ENCODE results near the gene TMEM217.

Gene TMEM217

DNA sequence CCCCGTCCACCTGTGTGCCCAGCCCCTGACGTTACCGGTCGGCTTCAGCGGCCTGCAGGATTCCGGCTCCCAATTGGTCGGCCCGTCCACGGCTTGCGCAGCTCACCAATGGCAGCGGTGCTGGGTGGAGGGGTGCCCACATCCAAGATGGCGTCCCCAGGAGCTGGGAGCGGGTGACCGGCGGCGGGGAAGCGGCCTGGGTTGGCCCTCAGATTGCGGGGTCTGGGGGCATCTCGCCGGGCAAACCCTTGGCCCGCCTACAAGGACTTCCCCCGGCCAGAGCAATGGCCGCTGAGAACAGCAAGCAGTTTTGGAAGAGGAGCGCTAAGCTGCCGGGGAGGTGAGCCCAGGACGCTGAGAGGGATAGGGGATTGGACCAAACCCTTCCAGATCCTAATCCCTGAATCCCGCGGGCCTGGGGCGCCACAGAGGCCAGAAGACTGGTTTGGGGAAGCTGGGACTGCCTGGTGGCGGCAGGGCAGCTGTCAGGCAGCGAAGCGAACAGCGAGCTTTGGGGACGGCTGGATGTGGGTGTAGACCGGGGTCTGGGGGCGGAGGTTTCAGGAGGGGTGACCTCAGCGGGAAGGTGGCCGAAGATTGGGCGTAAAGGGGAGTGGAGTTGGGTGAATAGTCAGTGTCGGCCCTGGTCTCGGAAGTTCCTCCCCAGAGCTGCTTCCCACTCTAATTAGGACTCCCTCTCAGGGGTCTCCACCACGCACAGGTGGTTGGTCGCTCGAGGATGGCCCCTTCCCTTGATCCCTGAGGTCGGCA, at the start of gene TMEM217, which contains the start of gene TBC1D22B:
TSS of gene TMEM217 (minus strand) at position 511 of the 771 bp plus-strand sequence. CDS start 39,114 bp downstream, outside the sequence.
TSS of gene TBC1D22B (plus strand) at position 139 of the 771 bp plus-strand sequence. CDS start at position 285, 146 bp downstream.
- Histone ChIP-seq H3K36me3 (ENCODE audit: control insufficient read depth in 2 of 2, insufficient read depth in 1 of 2, low read length in 2 of 2) (no peaks in the 10 kb centered on the region; a peak in 1 of 3 replicates), H3K4me3 (ENCODE audit: low read depth, low read length) (peak within 1 kb of the TSS; percentile 66), H3K27ac (ENCODE audit: extremely low read depth, low read depth, low read length) (peak within 1 kb of the TSS; percentile 85), H3K4me1 (ENCODE audit: control insufficient read depth, insufficient read depth, low read length) (peaks cover 4% of the 10 kb centered on the region; the same call in 1 of the 2 replicates), H3K9me3 (ENCODE audit: control insufficient read depth, insufficient read depth, low read depth, low read length) (no peaks in the 10 kb centered on the region)
- ChIA-PET CTCF (interaction anchor here (0.5 to 1.9 kb wide), 10 partner anchors 10 to 68 kb away, joined by 3 to 8 read pairs (median 4); no protein-coding TSS in a partner anchor), POLR2A (interaction anchor here (0.5 to 4.3 kb wide), 22 partner anchors 9 to 1942 kb away, joined by 3 to 27 read pairs (median 4); partner anchors contain the start of gene MTCH1)
- peak; percentile 92 for TF ChIP-seq ZBTB17 (tag by site-specific recombination; IDR thresholded peaks at IDR 0.05)
- no peak for TF ChIP-seq ZNF266 (tag by site-specific recombination; IDR thresholded peaks at IDR 0.05; ENCODE audit: low read depth)
- TF ChIP-seq SP2 (tag by site-specific recombination; IDR thresholded peaks at IDR 0.05), result peak; percentile 97
- peak; percentile 90 for TF ChIP-seq ZNF2 (tag by site-specific recombination; IDR thresholded peaks at IDR 0.05)
- TF ChIP-seq, protein P1, sequence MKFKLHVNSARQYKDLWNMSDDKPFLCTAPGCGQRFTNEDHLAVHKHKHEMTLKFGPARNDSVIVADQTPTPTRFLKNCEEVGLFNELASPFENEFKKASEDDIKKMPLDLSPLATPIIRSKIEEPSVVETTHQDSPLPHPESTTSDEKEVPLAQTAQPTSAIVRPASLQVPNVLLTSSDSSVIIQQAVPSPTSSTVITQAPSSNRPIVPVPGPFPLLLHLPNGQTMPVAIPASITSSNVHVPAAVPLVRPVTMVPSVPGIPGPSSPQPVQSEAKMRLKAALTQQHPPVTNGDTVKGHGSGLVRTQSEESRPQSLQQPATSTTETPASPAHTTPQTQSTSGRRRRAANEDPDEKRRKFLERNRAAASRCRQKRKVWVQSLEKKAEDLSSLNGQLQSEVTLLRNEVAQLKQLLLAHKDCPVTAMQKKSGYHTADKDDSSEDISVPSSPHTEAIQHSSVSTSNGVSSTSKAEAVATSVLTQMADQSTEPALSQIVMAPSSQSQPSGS (tag by site-specific recombination; IDR thresholded peaks at IDR 0.05; ENCODE audit: low read depth), result peak; percentile 33; the same call in 1 of the 2 replicates
- no peak for TF ChIP-seq ZNF623 (tag by site-specific recombination; IDR thresholded peaks at IDR 0.05)
- peak; percentile 53 for TF ChIP-seq ZNF341 (tag by site-specific recombination; IDR thresholded peaks at IDR 0.05; ENCODE audit: low read depth)
- TF ChIP-seq KLF10 (tag by site-specific recombination; IDR thresholded peaks at IDR 0.05), result 0 out of 2 replicates have a peak, but pooled peaks have one; percentile 23
- TF ChIP-seq, protein P2, sequence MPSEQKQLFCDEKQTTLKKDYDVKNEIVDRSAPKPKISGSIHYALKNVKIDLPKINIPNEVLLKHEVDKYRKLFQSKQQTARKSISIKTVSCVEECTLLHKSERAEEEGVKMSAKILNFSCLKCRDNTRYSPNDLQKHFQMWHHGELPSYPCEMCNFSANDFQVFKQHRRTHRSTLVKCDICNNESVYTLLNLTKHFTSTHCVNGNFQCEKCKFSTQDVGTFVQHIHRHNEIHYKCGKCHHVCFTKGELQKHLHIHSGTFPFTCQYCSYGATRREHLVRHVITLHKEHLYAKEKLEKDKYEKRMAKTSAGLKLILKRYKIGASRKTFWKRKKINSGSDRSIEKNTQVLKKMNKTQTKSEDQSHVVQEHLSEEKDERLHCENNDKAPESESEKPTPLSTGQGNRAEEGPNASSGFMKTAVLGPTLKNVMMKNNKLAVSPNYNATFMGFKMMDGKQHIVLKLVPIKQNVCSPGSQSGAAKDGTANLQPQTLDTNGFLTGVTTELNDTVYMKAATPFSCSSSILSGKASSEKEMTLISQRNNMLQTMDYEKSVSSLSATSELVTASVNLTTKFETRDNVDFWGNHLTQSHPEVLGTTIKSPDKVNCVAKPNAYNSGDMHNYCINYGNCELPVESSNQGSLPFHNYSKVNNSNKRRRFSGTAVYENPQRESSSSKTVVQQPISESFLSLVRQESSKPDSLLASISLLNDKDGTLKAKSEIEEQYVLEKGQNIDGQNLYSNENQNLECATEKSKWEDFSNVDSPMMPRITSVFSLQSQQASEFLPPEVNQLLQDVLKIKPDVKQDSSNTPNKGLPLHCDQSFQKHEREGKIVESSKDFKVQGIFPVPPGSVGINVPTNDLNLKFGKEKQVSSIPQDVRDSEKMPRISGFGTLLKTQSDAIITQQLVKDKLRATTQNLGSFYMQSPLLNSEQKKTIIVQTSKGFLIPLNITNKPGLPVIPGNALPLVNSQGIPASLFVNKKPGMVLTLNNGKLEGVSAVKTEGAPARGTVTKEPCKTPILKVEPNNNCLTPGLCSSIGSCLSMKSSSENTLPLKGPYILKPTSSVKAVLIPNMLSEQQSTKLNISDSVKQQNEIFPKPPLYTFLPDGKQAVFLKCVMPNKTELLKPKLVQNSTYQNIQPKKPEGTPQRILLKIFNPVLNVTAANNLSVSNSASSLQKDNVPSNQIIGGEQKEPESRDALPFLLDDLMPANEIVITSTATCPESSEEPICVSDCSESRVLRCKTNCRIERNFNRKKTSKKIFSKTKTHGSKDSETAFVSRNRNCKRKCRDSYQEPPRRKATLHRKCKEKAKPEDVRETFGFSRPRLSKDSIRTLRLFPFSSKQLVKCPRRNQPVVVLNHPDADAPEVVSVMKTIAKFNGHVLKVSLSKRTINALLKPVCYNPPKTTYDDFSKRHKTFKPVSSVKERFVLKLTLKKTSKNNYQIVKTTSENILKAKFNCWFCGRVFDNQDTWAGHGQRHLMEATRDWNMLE (tag by site-specific recombination; conservative IDR thresholded peaks at IDR 0.05; ENCODE audit: low read depth), result 0 out of 2 replicates have a peak, but pooled peaks have one; percentile 13
- TF ChIP-seq ZNF148 (tag by site-specific recombination; IDR thresholded peaks at IDR 0.05; ENCODE audit: borderline replicate concordance), result no peak
- TF ChIP-seq ZNF501 (tag by site-specific recombination; IDR thresholded peaks at IDR 0.05), result peak; percentile 71; the same call in 1 of the 2 replicates
- TF ChIP-seq GLIS2 (tag by site-specific recombination; IDR thresholded peaks at IDR 0.05), result peak; percentile 49; the same call in 1 of the 2 replicates
- peak; percentile 77 for TF ChIP-seq KLF9 (tag by site-specific recombination; IDR thresholded peaks at IDR 0.05; ENCODE audit: low read depth)
- peak; percentile 100 for TF ChIP-seq ZNF335 (tag by site-specific recombination; conservative IDR thresholded peaks at IDR 0.05)
- TF ChIP-seq ZNF76 (tag by site-specific recombination; IDR thresholded peaks at IDR 0.05; ENCODE audit: borderline replicate concordance, low read depth), result peak; percentile 60; the same call in 1 of the 2 replicates
- peak; percentile 95 for TF ChIP-seq YY1 (tag by site-specific recombination; IDR thresholded peaks at IDR 0.05)
- TF ChIP-seq ZNF391 (tag by site-specific recombination; IDR thresholded peaks at IDR 0.05; ENCODE audit: borderline replicate concordance, low read depth), result peak; percentile 58; the same call in 1 of the 2 replicates
- TF ChIP-seq KLF17 (tag by site-specific recombination; IDR thresholded peaks at IDR 0.05), result peak; percentile 22
- no peak for TF ChIP-seq ZNF549 (tag by site-specific recombination; IDR thresholded peaks at IDR 0.05)
- 0 out of 2 replicates have a peak, but pooled peaks have one; percentile 44 for TF ChIP-seq REPIN1 (tag by site-specific recombination; IDR thresholded peaks at IDR 0.05; ENCODE audit: low read depth)
- 0 out of 2 replicates have a peak, but pooled peaks have one; percentile 13 for TF ChIP-seq ZSCAN23 (tag by site-specific recombination; IDR thresholded peaks at IDR 0.05)
- peak; percentile 97 for TF ChIP-seq EGR2 (tag by site-specific recombination; IDR thresholded peaks at IDR 0.05; ENCODE audit: low read depth)
- TF ChIP-seq ZNF768 (tag by site-specific recombination; IDR thresholded peaks at IDR 0.05), result no peak
- peak; percentile 78 for TF ChIP-seq FEZF1 (tag by site-specific recombination; IDR thresholded peaks at IDR 0.05)
- peak; percentile 76 for TF ChIP-seq IKZF3 (tag by site-specific recombination; IDR thresholded peaks at IDR 0.05)
- peak; percentile 91 for TF ChIP-seq SP3 (tag by site-specific recombination; IDR thresholded peaks at IDR 0.05)
- TF ChIP-seq ZNF629 (tag by site-specific recombination; IDR thresholded peaks at IDR 0.05), result peak; percentile 62; the same call in 1 of the 2 replicates
